Stimulated activated CD8-positive, alpha-beta memory T cell treated with anti-CD3 and anti-CD28 coated beads, Interleukin-7, amount 100 ng/mL, for 48 hours (primary cell): ENCODE measurements around the gene CCDC85C.

Experiments used
- DNase-seq, 2 donors: peaks; one replicate each; pipeline ENCODE4 v3.0.0-alpha.2; 2020; ENCODE audit warnings: low read depth in 1 of 2; ENCODE audit errors: extremely low read depth in 1 of 2

Gene CCDC85C

GRCh38 chr14:99632410-99633035, 28.5 kb upstream of the CCDC85C start:
- no peak for DNase-seq

- no peak for DNase-seq
Measured at GRCh38 chr14:99630202-99630601, 26.2 kb upstream of the CCDC85C start.

GRCh38 chr14:99628887-99629618, 25.0 kb upstream of the CCDC85C start:
- peak; percentile 23 to 42 for DNase-seq

- no peak for DNase-seq
Measured at GRCh38 chr14:99627510-99628381, 23.7 kb upstream of the CCDC85C start.

GRCh38 chr14:99627100-99627499, 23.1 kb upstream of the CCDC85C start:
- no peak for DNase-seq

- DNase-seq = no peak
Measured at GRCh38 chr14:99626041-99626648, 22.1 kb upstream of the CCDC85C start.

GRCh38 chr14:99625476-99625875, 21.5 kb upstream of the CCDC85C start:
- DNase-seq = no peak

- DNase-seq = no peak
Measured at GRCh38 chr14:99624971-99625370, 21.0 kb upstream of the CCDC85C start.

GRCh38 chr14:99624024-99624423, 20.0 kb upstream of the CCDC85C start:
- no peak for DNase-seq

GRCh38 chr14:99621948-99622347, 17.9 kb upstream of the CCDC85C start:
- no peak for DNase-seq

- DNase-seq = no peak
Measured at GRCh38 chr14:99619835-99620834, 16.1 kb upstream of the CCDC85C start.

GRCh38 chr14:99616832-99617800, 13.1 kb upstream of the CCDC85C start:
- DNase-seq = no peak

- DNase-seq = no peak
Measured at GRCh38 chr14:99615497-99616157, 11.6 kb upstream of the CCDC85C start.

- no peak for DNase-seq
Measured at GRCh38 chr14:99612738-99613330, 8.8 kb upstream of the CCDC85C start.

- no peak for DNase-seq
Measured at GRCh38 chr14:99612071-99612737, 8.2 kb upstream of the CCDC85C start.

- no peak for DNase-seq
Measured at GRCh38 chr14:99611646-99612045, 7.6 kb upstream of the CCDC85C start.
